Hematopoietic multipotent progenitor cell treated with erythropoietin and hydrocortisone succinate and interleukin-3 and kit ligand, for 4 days (in vitro differentiated cells): ENCODE results near the gene ABT1.

Source experiments
- DNase-seq: peaks from one replicate; pipeline ENCODE4 v3.0.0-alpha.2; 2015

ABT1 gene

DNA sequence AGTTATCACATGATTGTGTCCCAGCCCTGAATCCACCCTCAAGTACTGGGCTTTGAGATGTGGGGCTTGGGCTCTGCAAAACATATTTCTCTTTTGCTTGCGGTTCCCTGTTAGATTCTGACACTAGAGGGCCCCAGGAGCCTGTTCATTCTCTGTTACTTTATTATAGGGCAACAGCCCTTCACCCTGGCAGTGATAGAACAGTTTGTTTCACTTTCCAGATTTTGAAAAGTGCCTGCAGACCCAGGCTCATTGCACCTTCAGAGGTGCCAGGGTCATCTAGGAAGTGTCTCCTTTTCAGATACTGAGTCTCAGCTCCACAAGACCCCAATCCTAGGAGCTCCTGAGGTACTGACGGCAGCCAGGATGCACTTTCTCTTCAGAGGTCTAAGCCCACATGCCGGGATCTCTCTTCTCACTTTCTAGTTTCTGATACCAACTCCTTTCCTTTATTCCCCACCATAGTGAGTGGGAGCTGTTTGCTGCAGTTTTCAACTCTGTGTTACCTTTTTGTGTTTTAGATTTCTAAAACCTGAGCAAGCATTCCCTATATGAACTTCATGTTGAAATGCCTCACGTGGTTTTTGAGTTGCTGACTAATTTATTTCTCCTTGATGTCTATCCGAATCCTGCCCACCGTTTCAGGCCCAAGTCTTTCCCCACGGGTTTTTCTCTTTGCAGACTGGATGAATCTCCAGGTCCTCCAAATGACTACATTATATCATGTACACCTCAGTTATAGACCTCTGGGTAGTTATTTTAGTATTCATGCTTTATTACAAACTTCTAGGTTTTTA is 10.9 kb downstream of the ABT1 start:
- peak; percentile 87 for DNase-seq

DNA sequence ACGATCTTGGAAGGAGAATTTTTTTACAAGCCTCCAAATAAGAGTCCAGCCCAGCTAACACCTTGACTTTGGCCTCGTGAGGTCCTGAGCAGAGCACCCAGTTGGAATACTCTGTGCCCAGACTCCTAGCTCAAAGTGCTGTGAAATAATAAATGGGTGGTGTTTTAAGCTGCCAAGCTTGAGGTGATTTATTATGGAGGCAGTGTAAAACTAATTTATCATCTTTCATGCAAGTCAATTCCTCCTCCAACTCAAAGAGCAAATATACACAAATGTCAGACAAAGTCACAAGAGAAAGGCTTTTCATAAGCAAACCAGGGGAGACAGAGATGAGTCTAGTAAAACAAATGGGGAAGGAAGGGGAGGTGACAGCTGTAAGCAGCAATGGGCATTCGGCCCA is 12.7 kb downstream of the ABT1 start:
- DNase-seq, result no peak

DNA sequence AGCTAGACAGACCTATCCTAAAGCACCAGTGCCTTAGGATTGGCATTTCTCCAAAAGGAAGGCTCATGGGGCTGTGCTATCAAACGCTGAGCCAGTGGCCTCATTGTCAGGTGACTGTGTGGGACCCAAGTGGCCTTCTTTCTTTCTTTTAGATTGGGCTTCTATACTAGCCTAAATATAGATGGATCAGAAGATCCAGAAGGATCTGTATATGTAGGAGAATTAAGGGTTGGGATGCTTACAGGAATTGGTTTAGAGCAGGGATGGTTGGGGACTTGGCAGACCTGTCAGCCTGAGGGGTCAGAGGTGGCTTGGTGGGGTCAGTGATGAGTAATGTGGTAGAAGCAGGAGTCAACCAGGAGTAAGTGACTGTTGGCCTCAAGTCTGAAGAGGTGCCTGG is 14.8 kb downstream of the ABT1 start:
- no peak for DNase-seq

DNA sequence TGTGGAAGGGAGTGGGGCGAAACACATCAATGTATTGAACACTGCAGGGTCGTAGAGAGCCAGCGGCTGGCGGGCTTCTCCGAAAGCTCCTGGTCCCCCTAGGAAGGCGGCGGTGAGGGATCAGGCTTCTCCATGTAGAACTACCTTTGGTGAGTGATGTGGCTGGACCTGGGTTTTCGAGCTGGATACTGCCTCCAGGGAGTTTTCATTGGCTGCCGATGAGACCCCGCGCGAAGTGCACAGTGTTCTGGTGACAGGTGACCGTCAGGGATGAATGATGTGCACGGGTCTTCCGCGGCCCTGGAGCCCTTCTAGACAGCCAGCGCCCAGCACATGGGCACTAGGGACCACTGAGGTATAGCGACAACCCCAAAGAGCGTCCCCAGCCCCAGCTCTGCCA is 16.4 kb downstream of the ABT1 start:
- DNase-seq, result no peak

DNA sequence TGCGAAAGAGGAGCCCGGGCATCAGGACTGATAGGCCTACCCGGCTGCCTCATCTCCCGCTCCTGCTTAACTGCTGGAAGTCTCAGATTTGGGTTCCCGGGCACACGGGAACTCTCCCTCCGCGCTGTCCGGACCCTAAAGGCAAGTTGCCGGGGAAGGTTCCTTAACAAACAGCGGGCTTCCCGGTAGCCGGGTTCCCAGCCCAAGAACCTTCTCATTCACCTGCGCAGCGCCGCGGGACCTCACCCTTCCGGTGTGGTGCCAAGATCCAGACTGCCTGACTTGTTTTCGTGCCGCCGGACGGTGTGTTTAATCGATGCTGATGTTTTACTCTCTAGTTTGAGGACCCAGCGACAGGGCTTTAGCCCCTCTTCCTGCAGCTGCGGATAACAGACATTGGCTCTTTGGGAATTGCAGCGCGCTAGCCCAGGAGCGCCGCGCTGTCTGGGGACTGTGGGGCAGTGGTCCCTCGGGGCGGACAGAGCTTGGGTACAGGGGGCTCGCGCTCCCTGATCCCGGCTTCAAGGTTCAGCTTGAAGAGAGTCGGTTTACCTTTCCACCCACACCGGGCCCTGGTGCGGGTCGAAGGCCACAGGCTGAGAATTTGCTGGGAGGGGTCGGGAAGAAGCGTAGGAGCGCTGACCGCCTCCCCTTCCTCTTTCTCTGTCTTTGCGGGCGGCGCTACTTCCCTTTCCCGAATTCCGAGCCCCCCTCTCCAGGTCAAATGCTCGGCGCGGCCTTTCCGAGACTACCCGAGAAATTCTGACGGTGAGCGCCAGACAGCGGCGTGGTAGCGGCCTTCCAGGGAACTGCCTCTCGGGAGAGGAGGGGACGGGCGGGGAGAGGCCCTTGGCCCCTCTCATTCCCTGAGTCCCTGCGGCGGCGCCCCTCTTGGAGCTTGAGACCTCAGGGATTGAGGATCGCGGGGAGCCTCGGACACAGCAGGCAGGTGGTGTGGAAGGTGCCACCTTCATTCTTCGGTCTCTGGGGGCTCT is 17.2 kb downstream of the ABT1 start:
- DNase-seq, result no peak

DNA sequence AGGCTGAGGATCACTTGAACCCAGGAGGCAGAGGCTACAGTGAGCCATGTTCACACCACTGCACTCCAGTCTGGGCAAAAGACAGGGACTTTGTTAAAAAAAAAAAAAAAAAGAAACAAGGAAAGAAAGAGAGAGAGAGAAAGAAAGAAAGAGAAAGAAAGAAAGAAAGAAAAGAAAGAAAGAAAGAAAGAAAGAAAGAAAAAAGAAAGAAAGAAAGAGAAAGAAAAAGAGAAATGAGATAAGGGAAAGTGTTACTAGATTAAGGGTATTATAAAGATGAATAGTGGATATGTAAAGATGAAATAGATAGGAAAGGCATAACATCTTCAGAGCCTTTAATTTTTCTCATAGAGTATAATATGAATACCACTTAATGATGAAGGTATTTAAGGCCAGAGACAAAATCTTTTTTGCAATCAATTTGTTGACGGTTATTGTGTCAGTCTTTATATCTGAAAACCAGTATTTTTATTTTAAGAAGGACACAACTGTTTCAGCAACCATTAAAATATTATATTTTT is 26.6 kb downstream of the ABT1 start:
- no peak for DNase-seq

DNA sequence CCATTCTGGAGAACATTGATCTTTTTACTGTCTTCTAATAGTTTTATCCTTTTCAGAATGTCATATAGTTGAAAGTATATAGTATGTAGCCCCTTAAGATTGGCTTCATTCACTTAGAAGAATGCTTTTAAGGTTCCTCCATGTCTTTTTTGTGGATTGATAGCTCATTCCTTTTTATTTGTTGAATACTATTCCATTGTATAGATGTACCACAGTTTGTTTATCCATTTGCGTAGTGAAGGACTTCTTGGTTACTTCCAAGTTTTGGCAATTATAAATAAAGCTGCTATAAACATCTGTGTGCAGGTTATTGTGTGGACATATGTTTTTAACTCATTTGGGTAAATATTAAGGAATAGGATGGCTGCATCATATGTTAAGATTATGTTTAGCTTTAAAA is 27.8 kb downstream of the ABT1 start:
- DNase-seq, result no peak

DNA sequence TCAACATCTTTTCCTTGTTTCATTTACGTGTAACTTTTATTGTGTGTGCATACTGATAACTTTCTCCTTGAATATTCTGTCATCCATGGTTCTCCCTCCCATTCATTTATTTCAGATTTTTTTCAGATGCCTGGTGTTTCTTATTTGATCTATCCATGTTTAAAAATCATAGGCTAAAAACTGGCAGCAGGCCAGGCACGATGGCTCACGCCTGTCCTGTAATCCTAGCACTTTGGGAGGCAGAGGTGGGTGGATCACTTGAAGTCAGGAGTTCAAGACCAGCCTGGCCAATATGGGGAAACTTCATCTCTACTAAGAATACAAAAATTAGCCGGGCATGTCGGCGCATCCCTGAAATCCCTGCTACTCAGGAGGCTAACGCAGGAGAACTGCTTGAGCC is 31.1 kb downstream of the ABT1 start:
- no peak for DNase-seq

DNA sequence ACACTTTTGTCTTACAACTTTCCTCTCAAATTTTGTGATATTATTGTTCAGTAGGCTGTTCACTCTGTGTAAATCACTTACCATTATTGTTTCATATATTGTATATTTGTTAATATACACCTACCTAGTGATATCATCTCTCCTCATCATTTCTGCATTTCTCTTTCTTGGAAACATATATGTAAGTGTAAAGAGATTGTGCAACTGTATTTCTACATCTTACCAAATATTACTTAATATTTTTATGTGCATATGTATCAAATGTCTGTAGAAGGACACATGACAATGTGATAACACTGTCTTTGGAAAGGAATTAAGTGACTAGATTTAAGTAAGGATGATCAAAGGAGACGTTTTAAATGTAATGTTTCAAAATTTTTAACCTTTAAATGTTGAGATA is 32.6 kb downstream of the ABT1 start:
- peak; percentile 22 for DNase-seq

DNA sequence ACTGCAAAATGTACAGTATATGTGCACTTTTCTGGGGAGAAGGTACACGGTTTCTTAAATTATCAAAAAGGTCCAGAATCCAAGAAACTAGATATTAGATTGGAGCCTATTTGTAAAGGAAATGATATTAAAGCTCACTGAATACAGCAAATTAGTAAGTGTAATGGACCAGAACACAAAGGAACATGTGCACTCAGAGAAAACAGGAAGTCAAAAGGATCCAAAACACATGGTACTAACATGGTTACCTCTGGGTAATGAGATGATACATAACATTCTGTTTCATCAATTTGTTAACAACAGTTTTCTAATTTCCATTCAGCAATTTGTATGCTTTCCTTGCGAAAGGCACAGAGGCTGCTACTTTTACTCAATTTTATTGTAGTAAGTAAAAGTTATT is 44.1 kb downstream of the ABT1 start:
- DNase-seq, result no peak

DNA sequence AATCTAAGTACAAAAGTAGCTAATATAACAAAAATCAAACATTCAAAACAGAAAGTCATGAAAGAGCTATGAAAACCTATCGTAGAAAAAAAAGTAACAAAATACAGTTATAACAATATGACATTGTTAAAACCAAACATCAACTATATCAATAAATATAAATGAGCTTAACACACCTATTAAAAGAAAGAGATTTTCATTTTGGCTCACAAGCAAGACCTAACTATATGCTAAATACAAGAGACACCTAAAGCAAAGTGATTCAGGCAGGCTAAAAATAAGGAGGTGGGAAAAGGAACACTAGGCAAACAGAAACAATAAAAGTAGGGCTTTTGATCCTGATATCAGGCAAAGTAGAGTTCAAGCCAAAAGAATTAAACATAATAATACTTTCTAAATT is 49.3 kb downstream of the ABT1 start:
- DNase-seq, result no peak
